ENCODE results near the gene OBSCN.

OBSCN gene

DNA sequence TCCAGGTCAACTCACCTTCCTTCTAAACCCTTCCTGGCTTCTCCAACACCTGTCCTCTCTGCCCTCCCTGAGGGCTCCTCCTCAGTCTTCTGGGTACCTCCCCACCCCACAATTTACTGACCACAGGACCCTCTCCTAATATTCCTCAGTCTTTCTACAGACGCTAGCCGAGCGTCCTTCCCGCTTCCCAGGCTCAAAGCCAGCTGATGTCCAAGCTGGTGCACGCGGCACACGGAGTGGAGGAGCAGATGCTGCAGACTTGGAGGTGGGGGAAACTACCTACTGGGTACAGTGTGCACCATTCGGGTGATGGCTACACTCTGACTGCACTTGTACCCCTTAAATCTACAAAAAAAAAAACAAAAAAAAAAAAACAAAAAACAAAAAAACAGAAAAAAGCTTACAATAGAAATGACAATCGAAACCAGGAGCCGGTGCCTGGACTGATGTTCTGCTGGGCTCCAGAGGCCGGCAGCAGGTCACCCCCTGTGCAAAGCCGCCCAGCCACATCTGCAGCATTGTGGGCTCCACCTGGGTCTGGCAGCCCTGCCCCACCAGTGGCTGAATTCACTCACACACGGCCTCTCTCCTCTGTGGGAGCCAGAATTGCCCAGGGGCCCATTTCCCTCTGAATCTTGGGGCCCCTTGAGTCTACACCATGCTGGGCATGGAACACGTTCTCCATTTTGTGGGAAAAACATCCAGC is 191.8 kb downstream of the OBSCN start:
- in situ Hi-C loops (cut with MboI; ENCODE audit: low sequenced_read_pairs, unreplicated experiment): no loop called here
- TF ChIP-seq, protein P1, sequence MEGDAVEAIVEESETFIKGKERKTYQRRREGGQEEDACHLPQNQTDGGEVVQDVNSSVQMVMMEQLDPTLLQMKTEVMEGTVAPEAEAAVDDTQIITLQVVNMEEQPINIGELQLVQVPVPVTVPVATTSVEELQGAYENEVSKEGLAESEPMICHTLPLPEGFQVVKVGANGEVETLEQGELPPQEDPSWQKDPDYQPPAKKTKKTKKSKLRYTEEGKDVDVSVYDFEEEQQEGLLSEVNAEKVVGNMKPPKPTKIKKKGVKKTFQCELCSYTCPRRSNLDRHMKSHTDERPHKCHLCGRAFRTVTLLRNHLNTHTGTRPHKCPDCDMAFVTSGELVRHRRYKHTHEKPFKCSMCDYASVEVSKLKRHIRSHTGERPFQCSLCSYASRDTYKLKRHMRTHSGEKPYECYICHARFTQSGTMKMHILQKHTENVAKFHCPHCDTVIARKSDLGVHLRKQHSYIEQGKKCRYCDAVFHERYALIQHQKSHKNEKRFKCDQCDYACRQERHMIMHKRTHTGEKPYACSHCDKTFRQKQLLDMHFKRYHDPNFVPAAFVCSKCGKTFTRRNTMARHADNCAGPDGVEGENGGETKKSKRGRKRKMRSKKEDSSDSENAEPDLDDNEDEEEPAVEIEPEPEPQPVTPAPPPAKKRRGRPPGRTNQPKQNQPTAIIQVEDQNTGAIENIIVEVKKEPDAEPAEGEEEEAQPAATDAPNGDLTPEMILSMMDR (IDR thresholded peaks at IDR 0.05; ENCODE audit: borderline replicate concordance, control extremely low read depth, extremely low read depth, insufficient read depth, missing control alignments): no peak
- no peak for DNase-seq (ENCODE audit: low spot score)

DNA sequence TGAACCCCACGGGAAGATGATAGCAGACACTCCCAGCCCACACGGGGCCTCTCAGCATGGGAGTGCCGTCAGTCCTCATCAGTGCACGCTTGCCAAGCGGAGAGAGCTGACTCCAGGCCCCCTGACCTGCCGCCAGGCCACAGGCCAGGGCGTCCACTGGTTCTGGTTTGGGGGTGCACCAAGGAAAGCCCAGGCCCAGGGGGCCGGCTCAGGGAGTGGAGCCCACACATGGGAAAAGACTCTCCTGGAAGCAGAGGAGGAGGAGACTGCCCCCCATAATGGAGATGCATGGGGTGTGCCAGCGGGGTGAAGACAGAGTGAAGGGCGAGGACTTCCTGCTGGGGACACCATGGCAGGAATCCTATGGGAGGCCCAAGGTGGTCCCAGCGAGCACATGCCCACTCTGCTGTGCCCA is 192.4 kb downstream of the OBSCN start:
- TF ChIP-seq, protein P1 (IDR thresholded peaks at IDR 0.05; ENCODE audit: borderline replicate concordance, control extremely low read depth, extremely low read depth, insufficient read depth, missing control alignments): no peak
- in situ Hi-C loops (cut with MboI; ENCODE audit: low sequenced_read_pairs, unreplicated experiment): no loop called here
- DNase-seq (ENCODE audit: low spot score): no peak

DNA sequence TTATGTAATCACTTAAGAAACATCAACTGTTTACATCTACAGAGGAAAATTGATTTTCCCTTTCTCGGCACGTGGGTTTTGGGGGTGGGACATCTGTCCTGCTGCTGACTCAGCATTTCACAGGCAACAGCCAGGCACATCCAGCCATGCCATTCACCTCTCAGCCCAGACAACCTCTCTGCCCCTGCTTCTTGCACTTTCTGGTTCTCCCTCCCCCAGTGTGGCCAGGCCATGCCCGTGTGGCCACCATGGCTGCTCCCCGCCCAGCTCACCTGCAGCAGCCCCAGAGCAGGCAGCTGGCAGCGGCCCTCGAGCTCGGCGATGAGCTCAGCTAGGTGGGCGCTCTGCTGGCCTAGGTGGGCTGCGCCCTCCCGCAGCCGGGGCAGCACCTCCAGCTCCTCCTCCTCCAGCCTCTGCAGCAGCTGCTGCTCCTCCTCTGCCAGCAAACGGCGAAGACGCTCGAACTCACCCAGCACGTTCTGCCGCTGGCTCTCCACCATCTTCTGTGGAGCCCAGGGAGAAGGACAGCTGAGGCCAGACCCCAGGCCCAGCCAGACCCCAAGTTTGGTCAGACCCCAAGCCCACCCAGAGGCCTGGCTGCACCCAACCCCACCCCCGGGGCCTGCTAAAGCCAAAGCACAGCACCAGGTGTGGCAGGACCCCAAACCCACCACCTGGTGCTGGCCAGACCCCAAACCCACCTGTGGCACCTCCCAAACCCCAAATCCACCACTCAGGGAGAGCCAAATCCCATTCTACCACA is 193.0 kb downstream of the OBSCN start:
- in situ Hi-C loops (cut with MboI; ENCODE audit: low sequenced_read_pairs, unreplicated experiment): no loop called here
- TF ChIP-seq, protein P1 (IDR thresholded peaks at IDR 0.05; ENCODE audit: borderline replicate concordance, control extremely low read depth, extremely low read depth, insufficient read depth, missing control alignments): no peak
- DNase-seq (ENCODE audit: low spot score): no peak

DNA sequence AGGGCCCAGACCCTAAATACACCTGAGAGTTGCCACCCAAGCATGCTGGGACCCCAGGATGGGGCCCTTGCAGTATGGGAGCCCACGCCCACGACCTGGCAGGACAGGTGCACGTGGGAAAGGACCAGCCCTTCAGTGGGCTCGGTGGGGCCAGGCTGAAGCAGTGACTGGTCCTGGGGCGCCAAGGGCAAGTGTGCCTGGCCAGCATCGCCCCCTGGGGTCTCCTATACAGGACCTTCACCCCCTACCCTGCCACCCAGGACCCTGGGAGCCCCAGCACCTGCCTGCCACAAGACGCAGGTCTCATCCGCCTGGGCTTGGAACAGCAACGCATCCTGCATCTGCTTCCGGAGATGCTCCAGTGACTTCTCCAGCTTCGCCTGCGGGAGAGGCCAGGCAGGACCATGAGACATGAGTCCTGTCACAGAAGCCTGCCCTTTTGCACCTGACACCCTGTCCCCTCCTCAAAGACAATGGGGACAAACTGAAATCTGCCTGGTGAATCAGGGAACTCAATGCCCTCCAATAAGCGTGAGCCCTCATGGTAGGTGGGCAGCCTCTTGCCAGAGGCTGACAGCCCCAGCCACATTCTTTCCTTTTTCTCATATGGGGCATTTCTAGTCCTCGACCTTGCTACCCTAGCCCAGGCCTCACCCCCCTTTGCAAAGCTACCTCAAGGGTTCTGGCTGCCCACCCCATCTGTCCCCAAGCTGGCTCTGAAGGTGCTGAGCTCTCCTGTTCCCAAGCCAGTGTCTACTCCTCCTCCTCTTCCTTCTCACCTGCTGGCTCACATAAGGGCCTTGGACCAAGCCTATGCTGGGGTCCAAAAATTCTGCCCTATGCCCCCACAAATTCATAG is 194.2 kb downstream of the OBSCN start:
- in situ Hi-C loops (cut with MboI; ENCODE audit: low sequenced_read_pairs, unreplicated experiment): no loop called here
- TF ChIP-seq, protein P1 (IDR thresholded peaks at IDR 0.05; ENCODE audit: borderline replicate concordance, control extremely low read depth, extremely low read depth, insufficient read depth, missing control alignments): no peak
- DNase-seq (ENCODE audit: low spot score): no peak

DNA sequence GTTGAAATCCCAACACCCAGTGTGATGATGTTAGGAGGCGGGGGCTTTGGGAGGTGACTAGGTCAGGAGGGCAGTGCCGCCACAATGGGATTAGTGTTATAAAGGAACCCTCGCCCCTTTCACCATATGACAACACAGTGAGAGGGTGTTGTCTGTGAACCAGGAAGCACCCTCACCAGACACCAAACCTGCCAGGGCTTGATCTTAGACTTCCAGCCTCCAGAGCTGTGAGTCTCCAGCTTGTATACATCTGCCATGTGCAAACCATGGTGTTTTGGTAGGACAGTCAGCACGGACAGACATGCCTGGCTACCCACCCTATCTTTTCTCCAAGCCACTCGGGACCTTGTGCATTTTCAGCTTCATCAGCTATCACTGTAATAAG is 194.8 kb downstream of the OBSCN start:
- DNase-seq (ENCODE audit: low spot score): no peak
- in situ Hi-C loops (cut with MboI; ENCODE audit: low sequenced_read_pairs, unreplicated experiment): no loop called here
- TF ChIP-seq, protein P1 (IDR thresholded peaks at IDR 0.05; ENCODE audit: borderline replicate concordance, control extremely low read depth, extremely low read depth, insufficient read depth, missing control alignments): no peak

DNA sequence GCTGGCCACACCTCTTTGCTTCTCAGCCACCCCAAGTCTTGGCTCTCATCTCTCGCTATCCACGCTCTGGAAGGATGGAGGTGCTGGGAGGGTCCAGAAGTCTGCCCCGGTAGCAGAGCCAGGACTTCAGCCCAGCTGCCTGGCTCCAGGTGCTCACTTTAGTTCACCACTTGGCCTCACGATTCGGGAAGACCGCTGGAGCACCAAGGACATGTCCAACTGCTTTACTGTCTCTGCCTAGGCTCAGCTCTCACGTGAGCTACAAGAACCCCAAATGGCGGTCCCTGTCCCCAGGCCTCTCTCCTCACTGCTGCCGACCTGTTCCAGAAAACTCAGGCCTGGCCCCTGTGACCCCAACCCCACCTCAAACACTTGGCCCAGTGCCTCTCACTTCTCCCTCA is 195.4 kb downstream of the OBSCN start:
- no peak for DNase-seq (ENCODE audit: low spot score)
- TF ChIP-seq, protein P1 (IDR thresholded peaks at IDR 0.05; ENCODE audit: borderline replicate concordance, control extremely low read depth, extremely low read depth, insufficient read depth, missing control alignments): no peak
- in situ Hi-C loops (cut with MboI; ENCODE audit: low sequenced_read_pairs, unreplicated experiment): no loop called here
